Mononuclear cell (primary cell): ENCODE measurements around the gene CRADD. TPM values are rescaled to one million over a fixed set of nuclear protein-coding genes. Genes with fewer than 3 reads are reported as not detected.
"Not testable (repeated sequence)": the region's sequence is repeated elsewhere in the genome, so short reads cannot be mapped to it uniquely, and the experiment has no call there.

Experiments used
- H3K27me3 ChIP-seq: 2 replicates; pipeline ENCODE4 v1.6.0; 2011; ENCODE audit warnings: low read length, control low read depth; ENCODE audit not compliant: insufficient read depth
- H3K4me1 ChIP-seq: 2 replicates; pipeline ENCODE4 v1.5.1; 2011; ENCODE audit warnings: mild to moderate bottlenecking, low read length, control low read depth; ENCODE audit not compliant: insufficient read depth
- H3K4me3 ChIP-seq: 2 replicates; pipeline ENCODE4 v1.5.1; 2011; ENCODE audit warnings: mild to moderate bottlenecking, low read length, moderate library complexity
- H3K9me3 ChIP-seq: 2 replicates; pipeline ENCODE4 v1.5.1; 2011; ENCODE audit warnings: low read depth, mild to moderate bottlenecking, control low read depth, low read length
- total RNA-seq: library from RNA; depleted of rRNA; stranded (reverse); fragments of >200 nt; gene quantifications from one replicate; pipeline ENCODE4 v1.2.3, GENCODE V29; 2012

CRADD gene
- total RNA-seq, 1 donor, result 7.5 TPM

DNA sequence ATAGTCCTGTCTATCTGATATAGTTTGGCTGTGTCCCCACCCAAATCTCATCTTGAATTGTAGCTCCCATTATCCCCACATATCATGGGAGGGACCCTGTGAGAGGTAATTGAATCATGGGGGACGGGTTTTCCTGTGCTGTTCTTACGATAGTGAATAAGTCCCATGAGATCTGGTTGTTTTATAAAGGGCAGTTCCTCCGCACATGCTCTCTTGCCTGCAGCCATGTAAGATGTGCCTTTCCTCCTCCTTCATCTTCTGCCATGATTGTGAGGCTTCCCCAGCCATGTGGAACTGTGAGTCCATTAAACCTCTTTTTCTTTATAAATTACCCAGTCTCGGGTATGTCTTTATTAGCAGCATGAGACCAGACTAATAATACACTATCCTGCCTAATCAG is 251.9 kb downstream of the CRADD start:
- not testable (repeated sequence) for H3K27me3 ChIP-seq, H3K4me1 ChIP-seq, H3K9me3 ChIP-seq, H3K4me3 ChIP-seq

DNA sequence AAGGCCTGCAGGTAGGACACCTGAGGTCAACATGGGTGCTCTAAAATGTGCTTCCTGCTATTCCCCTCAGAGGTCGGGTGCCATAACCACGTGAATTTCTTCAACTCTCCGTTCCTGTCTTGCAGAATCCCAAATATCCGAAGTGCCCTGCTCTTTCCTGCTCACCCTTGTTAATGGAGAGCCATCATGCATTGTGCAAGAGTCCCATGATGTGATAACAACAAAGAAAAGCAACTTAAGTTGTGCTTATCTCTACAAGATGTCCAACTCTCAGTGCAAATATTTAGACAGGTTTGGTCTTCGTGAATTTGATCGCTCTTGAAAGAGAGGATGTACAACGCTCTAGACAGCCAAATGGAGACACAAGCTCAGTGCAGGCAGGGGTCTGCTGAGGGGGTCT is 260.6 kb downstream of the CRADD start:
- no peaks in the 10 kb centered on the region for H3K4me1 ChIP-seq

DNA sequence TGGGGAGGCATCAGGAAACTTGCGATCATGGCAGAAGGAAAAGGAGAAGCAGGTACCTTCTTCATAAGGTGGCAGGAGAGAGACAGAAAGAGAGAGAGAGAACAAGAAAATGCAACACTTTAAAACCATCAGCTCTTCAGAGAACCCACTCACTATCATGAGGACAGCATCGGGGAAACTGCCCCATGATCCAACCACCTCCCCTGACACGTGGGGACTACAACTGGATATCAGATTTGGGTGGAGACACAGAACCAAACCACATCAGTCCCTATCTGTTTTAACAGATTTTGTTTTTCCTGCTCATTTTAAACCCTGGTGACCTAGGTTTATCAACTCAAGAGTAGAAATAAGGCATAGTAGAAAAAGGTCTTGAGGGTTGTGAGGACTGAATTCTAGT is 261.1 kb downstream of the CRADD start:
- Histone ChIP-seq H3K27me3 (no peaks in the 10 kb centered on the region), H3K4me3 (no peak overlapping the region), H3K4me1 (no peaks in the 10 kb centered on the region), H3K9me3 (peaks cover 9% of the 10 kb centered on the region)

More for the DNA sequence above, 260.6 kb downstream of the CRADD start:
- Histone ChIP-seq H3K4me3 (no peak overlapping the region), H3K27me3 (no peaks in the 10 kb centered on the region), H3K9me3 (peaks cover 9% of the 10 kb centered on the region)

DNA sequence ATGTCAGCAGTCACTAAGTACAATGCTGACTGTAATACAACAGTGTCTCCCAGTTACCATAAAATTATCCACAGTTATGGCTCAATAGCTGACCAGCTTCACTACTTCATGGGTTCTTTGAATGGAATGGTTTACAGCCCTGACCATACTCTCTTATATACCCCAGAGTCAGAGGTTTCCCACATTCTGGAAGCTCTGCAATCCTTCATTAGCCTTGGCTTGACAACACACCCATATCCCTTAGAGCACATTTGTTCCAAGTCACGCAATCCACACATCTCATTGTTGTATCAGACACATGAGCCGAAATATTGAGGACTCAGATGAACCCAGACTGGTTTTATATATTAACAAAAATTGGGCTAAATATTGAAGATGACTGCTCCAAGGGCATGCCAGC is 261.8 kb downstream of the CRADD start:
- Histone ChIP-seq H3K4me3 (no peak overlapping the region), H3K4me1 (no peaks in the 10 kb centered on the region), H3K27me3 (no peaks in the 10 kb centered on the region), H3K9me3 (peaks cover 9% of the 10 kb centered on the region)

DNA sequence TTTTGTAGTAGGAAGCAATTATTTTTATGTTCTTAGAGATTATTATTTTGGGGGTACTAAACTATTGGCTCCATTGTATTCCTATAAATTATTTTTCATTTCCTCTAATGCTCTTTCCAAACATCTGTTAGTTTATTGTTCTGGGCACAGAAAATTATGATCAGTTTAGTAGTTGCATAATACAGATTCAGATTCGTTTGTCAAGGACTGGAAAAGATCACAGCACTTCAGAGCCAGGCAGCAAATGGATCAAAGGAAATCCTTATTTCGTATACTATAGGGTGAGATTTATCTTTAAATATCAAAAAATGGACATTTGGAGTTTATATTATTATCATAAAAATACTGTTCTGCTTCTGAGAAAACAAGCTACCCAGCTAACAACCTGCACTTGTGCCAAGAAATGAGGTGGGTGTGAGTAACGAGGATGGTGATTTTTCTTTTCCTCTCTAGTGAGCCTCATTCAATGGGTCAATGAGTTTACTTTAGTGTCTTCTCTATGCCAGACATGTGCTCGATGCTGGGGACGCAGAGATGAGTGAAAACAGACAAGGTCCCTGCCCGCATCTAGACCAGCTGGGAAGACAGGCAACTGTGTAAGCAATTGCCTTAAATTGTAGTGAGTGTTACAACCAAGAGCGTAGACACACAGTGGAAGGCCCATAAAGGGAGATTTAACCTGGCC is 262.6 kb downstream of the CRADD start:
- Histone ChIP-seq H3K27me3 (no peaks in the 10 kb centered on the region), H3K9me3 (peaks cover 9% of the 10 kb centered on the region), H3K4me1 (no peaks in the 10 kb centered on the region), H3K4me3 (no peak overlapping the region)

DNA sequence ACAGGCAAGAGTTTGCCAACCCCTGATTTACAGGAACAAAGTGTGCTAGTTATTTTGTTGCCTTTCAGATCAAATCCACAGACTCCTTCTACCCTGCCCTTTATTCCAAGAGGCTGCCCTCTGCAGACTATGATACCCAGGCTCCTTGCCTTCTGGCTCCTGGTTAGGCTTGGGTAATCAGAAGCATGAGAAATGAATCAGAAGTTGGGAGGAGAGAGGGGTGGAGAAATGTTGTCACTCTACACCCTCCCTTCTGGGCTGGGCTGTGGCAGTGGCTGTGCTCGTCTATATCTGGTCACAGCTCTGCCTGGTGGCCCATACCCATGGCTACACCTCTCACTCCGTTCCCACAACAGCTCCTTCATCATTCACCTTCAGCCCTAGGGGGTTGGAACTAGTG is 266.6 kb downstream of the CRADD start:
- no peaks in the 10 kb centered on the region for H3K4me1 ChIP-seq
- no peak overlapping the region for H3K4me3 ChIP-seq
- H3K27me3 ChIP-seq, result no peaks in the 10 kb centered on the region
- H3K9me3 ChIP-seq, result no peaks in the 10 kb centered on the region

DNA sequence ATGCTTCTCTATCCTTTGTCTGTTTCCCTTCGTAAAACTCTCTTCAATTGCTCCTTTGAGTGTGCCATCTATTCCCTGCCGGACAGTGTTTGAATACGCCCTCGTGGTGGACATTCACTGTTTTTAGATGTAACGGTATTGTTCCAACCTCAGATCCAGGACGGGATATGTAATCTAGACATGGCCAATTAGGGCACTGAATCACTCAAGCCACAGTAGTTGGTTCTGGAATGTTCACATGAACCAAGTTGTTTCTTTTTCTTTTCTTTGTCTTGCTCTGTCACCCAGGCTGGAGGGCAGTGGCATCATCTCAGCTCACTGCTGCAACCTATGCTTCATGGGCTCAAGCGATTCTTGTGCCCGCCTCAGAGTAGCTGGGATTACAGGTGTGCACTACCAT is 267.0 kb downstream of the CRADD start:
- Histone ChIP-seq H3K4me3 (no peak overlapping the region), H3K27me3 (no peaks in the 10 kb centered on the region), H3K9me3 (no peaks in the 10 kb centered on the region), H3K4me1 (no peaks in the 10 kb centered on the region)

Other genes with a start within 250 kb of the CRADD start
- 92.5 TPM for gene UBE2N, start 235.4 kb upstream of the CRADD start, total RNA-seq
- 46.7 TPM for gene MRPL42, start 209.9 kb upstream of the CRADD start, total RNA-seq
- gene SOCS2, start 104.7 kb upstream of the CRADD start, total RNA-seq, result 6.9 TPM